PC-3 (cell line): Measurements from ENCODE around the gene PAMR1.

Source experiments
- CTCF ChIP-seq: fragments of 300-600 bp; sonication (generic); conservative IDR thresholded peaks from 2 replicates; pipeline ENCODE4 v1.5.1; 2017; ENCODE audit warnings: antibody characterized with exemption, low read depth, mild to moderate bottlenecking, low read length
- EZH2 ChIP-seq: fragments of 300-600 bp; sonication (generic); IDR thresholded peaks from one replicate; pipeline ENCODE4 v1.6.1; 2017; ENCODE audit warnings: antibody characterized with exemption, mild to moderate bottlenecking, low read length; ENCODE audit not compliant: unreplicated experiment
- EZH2phosphoT487 ChIP-seq: fragments of 300-600 bp; sonication (generic); IDR thresholded peaks from 2 replicates; pipeline ENCODE4 v1.6.1; 2018; ENCODE audit warnings: mild to moderate bottlenecking, antibody characterized with exemption, low read length, borderline replicate concordance

- TF ChIP-seq CTCF (no peak), EZH2 (no peak), EZH2phosphoT487 (no peak)
Observed at GRCh38 chr11:35523331-35523768, 2.1 kb downstream of the PAMR1 start.
